Measurements from ENCODE around the gene NCOA3. TPM values are rescaled to one million over a fixed set of nuclear protein-coding genes. Genes with fewer than 3 reads are reported as not detected.

Gene NCOA3
- polyA plus RNA-seq, 5 donors = 25.8 to 41.9 (median 39.2) TPM

DNA sequence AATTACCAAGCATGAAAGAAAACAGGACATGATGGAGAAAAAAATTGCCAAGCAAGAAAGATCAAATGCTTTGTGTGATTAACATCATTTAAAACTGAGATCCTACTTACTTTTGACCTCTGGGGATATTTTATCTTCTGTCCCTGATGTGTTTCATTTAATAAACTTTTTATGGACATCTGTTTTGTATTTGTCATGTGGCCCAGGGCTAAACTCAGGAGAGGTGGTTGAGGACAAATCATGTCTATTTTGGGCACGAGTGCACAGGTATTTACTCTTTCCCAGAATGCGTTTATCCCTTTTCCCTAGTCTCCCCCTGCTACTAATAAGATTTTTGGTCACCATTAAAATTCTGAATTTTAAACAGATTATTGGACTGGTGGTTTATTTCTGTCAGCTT, 128.2 kb downstream of the NCOA3 start:
- DNase-seq = no peak

DNA sequence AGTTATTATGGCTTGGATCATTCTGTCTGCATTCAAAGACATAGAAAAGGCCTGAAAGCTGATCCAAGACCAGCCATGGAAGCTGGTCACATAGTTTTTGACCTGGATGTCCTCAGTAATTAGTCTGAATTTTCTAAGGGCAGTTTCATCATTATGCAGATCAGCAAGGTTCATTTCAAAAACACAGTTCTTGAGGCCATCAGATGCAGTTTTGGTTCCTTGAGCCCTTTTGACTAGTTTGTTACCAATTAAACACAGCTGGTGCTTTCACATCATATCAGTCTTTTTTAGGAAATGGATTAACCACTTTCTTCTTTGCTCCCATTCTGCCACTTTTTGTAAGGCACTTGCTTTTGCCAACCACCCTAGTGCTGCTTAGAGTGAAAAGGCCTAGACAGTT, 129.4 kb downstream of the NCOA3 start:
- no peak for DNase-seq

DNA sequence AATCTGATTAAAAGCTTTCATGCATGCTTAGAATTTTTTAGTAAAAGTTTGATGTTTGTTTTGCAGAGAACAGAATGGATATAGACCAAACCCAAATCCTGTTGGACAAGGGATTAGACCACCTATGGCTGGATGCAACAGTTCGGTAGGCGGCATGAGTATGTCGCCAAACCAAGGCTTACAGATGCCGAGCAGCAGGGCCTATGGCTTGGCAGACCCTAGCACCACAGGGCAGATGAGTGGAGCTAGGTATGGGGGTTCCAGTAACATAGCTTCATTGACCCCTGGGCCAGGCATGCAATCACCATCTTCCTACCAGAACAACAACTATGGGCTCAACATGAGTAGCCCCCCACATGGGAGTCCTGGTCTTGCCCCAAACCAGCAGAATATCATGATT, 133.6 kb downstream of the NCOA3 start:
- no peak for DNase-seq

DNA sequence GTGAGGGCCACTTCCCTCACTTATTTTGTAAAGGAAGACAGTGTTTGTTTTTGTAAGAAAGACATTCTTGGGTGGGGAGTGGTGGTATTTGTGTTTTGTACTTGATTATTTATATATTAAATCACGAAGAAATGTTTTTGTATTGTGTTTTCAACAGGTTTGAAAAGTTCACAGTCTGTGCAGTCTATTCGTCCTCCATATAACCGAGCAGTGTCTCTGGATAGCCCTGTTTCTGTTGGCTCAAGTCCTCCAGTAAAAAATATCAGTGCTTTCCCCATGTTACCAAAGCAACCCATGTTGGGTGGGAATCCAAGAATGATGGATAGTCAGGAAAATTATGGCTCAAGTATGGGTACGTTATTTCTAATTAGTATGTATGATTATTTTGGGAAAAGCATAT, 137.2 kb downstream of the NCOA3 start:
- DNase-seq = no peak

DNA sequence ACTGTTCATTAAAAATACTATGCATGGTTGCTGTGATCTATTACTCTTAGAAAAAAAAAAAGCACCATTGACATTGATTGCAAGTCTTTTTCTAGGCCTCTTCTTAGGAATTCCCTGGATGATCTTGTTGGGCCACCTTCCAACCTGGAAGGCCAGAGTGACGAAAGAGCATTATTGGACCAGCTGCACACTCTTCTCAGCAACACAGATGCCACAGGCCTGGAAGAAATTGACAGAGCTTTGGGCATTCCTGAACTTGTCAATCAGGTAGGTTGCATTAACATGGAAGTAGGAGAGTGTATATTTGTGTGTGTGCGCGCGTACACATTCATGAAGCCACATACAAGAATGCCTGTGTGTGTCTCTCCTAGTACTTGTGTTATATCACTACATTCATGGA, 140.4 kb downstream of the NCOA3 start:
- no peak for DNase-seq

DNA sequence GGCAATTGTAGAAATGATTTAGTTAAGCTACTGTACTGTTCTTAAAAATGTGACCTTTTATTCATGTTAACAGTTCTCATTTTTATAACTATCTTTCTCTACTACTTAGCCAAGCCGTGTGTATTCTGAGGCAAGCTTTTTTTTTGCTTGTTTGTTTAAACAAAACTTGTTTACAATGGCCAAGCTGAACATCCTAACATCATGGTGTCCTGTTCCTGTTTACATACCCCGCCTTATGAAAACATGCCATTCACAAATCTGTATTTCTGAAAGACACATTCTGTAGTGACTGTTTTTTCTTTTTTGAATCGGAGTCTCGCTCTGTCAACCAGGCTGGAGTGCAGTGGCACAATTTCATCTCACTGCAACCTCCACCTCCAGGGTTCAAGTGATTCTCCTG, 140.9 kb downstream of the NCOA3 start:
- DNase-seq = no peak

DNA sequence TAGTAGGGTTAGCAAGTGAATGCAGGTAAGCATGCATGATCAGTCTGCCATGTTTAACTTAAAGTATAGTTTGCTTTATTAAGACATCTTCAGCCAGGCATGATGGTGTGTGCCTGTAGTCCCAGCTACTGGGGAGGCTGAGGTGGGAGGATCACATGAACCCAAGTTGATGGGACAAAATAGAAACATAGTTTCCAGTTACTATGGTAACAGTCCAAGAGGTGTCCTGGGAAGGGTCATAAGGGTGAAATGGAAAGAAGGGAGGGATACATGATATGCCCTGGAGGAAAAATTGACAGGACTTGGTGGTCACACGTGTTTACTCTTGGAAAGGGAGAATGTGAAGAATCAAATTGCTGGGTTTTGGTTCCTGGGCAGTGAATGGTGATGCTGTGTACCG, 143.9 kb downstream of the NCOA3 start:
- DNase-seq = no peak

DNA sequence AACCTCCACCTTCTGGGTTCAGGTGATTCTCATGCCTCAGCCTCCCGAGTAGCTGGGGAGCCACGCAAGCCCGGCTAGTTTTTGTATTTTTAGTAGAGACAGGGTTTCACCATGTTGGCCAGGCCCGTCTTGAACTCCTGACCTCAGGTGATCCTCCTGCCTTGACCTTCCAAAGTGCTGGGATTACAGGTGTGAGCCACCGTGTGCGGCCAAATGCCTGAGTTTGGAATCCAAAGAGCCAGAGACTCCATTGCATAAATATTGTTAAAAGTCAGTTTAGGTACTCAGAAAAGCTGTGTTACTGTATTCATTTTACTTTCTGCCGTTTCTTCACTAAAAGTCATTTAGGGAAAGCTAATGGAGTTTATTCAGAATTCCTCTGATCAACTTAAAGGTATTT, 146.3 kb downstream of the NCOA3 start:
- no peak for DNase-seq

DNA sequence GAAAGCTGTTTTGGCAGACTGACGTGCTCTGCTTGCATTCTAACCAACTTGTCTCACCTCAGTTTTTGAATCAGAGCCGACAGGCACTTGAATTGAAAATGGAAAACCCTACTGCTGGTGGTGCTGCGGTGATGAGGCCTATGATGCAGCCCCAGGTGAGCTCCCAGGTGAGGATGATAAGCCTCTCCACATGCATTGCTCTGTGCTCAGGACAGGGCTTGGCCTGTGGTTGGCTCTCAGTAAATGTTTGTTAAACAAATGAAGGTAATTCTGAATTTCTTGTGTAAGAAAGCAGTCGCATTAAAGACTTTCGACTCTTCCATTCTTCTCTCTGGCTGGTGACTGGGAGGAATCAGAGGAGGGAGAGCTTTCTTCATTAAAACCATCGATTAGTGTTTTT, 147.3 kb downstream of the NCOA3 start:
- no peak for DNase-seq

DNA sequence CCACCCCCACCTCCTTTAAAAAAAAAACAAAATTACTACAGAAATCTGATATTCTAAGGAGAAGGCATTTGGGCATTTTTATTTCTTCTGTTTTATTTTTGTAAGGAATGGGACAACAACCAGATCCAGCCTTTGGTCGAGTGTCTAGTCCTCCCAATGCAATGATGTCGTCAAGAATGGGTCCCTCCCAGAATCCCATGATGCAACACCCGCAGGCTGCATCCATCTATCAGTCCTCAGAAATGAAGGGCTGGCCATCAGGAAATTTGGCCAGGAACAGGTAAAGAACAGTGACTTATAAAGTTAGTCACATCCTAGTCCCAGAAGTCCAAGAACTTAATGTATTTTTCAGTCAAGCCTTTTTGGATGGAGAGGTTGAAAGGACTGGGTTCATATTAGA, 150.6 kb downstream of the NCOA3 start:
- DNase-seq = no peak

DNA sequence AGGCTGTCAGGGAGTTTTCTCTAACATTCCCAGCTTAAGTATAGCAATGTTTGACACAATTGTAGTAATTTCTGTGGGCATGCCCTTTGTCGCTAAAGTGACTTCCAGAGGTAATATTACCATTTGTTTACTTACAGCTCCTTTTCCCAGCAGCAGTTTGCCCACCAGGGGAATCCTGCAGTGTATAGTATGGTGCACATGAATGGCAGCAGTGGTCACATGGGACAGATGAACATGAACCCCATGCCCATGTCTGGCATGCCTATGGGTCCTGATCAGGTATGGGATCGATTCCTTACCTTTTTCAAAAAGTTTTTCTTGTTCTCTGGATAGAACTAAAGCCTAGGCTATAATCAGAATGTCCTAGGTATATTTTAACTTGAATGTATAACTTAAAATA, 151.1 kb downstream of the NCOA3 start:
- DNase-seq = no peak

DNA sequence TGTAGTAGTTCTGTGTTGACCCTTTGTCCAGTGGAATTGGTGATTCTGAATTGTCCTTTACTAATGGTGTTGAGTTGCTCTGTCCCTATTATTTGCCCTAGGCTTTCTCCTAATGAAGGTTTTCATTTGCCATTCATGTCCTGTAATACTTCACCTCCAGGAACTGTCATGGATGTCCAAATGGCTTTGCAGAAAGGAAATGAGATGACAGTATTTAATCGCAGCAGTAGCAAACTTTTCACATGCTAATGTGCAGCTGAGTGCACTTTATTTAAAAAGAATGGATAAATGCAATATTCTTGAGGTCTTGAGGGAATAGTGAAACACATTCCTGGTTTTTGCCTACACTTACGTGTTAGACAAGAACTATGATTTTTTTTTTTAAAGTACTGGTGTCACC, 152.2 kb downstream of the NCOA3 start:
- no peak for DNase-seq

DNA sequence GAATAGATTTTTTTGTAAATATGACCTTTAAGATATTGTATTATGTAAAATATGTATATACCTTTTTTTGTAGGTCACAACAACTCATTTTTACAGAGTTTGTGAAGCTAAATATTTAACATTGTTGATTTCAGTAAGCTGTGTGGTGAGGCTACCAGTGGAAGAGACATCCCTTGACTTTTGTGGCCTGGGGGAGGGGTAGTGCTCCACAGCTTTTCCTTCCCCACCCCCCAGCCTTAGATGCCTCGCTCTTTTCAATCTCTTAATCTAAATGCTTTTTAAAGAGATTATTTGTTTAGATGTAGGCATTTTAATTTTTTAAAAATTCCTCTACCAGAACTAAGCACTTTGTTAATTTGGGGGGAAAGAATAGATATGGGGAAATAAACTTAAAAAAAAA, 152.7 kb downstream of the NCOA3 start:
- DNase-seq = no peak

DNA sequence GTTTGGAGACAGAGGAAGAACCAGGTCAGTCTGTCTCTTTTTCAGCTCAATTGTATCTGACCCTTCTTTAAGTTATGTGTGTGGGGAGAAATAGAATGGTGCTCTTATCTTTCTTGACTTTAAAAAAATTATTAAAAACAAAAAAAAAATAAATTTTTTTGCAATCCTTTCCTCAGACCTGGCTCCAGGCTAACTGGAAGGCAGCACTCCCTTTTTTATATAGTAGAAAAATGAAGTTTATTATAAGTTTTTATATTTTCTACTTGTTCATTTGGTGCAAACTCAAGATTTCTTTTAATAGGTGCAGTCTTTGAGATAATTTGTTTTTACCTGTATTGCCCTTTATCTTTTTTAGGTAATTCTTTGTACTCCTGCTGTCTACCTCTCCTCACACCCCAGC, 153.9 kb downstream of the NCOA3 start:
- no peak for DNase-seq

DNA sequence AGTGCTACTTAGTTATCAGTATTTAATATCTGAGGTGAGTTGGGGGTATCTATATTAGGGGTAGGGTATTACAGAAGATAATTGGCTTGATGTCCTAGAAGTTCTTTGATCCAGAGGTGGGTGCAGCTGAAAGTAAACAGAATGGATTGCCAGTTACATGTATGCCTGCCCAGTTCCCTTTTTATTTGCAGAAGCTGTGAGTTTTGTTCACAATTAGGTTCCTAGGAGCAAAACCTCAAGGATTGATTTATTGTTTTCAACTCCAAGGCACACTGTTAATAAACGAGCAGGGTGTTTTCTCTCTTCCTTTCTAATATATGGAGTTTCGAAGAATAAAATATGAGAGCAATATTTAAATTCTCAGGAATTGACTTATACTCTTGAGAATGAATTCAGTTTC, 154.6 kb downstream of the NCOA3 start:
- DNase-seq = no peak

DNA sequence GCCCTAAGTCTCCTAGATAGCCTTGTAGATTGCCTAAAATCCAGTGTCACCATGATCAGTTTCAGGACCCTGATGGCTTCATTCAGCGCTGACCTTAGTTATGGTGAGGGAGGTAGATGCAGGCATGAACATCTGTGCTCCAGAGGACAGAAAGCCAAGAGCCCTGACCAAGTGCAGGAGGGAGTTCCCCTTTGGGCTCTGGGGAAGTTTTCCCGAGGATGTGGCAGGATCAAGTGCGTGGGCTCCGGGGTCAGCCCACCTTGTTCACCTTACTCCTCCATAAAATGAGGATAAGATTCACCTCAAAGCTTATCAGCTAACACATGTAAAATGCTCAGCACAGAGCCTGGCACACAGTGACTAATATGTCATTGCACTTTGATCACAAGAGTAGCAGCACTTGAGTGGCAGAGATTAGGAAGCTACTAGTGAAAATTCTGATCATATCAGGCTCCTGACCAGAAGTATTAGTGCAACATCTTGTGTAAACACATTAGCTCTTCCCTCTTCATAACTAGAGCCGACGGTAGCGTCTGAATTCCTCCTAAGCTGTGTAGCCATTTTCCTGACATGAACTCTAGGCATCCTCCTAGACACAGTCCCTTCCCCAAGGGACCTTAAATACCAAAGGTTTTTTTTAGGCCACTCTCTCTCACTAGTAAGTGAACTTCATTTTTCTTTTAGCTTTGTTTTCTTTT, 158.4 kb downstream of the NCOA3 start:
- DNase-seq = no peak

DNA sequence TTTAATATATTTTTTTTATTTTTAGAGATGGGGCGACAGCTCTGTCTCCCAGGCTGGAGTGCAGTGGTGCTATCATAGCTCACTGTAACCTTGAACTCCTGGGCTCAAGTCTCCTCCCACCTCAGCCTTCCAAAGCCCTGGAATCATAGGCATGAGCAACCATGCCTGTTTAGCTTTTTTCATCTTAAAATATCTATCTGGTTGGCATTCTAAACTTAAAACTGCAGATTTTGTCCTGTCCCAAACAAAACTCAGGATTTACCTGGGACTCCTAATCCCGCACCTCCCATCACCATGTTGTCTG, 158.9 kb downstream of the NCOA3 start:
- no peak for DNase-seq

DNA sequence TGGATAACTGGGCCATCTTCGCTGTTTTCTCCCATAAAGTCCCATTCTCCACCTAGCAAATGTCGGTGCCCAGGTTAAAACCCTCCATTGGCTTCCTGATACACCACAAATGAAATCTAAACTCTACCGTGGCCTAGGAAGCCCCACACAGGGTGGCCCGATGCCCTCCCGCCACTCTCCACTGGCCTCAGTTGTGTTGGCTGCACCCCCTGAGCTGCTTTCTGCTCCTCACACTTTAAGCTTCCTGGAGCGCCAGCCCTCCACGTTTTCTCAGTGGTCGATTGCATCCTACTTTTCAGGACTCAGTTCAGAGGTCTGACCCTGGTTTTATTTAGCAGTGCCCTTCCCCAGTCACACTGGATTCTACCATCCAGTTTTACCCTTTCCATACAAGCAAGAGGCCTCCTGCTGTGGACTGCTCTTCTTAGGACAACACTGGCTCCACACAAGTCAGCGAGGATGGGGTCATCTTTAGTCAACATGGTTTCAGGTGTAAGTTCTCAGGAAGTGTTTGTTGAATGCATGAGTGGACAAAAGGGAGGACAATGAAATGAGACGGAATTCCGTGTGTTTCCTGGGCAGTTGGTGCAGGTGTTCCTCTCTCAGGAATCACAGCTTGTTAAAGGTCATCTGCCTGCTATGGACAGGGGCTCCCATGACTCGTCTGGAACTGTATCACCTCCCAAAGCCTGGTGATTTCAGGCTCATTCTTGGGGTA, 159.5 kb downstream of the NCOA3 start:
- DNase-seq = no peak

DNA sequence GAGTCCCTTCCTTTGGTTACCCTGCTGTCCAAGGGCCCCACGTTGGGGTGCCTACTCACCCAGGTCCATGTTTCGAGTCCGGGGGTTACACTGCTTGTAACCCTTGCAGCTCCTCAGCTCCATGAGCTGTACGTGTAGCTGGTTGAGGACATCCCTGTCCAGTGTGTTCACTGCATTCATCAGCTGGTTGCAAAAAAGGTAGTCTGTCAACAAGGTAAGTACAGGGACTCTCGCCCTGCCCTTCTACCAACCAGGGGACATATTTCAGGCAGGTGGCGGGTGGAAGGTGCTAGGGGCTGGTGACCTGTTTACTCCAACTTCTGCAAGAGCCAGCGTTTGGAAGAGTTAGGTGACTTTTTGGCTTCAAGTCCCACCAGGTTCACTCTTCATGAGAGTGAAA, 160.0 kb downstream of the NCOA3 start:
- no peak for DNase-seq

DNA sequence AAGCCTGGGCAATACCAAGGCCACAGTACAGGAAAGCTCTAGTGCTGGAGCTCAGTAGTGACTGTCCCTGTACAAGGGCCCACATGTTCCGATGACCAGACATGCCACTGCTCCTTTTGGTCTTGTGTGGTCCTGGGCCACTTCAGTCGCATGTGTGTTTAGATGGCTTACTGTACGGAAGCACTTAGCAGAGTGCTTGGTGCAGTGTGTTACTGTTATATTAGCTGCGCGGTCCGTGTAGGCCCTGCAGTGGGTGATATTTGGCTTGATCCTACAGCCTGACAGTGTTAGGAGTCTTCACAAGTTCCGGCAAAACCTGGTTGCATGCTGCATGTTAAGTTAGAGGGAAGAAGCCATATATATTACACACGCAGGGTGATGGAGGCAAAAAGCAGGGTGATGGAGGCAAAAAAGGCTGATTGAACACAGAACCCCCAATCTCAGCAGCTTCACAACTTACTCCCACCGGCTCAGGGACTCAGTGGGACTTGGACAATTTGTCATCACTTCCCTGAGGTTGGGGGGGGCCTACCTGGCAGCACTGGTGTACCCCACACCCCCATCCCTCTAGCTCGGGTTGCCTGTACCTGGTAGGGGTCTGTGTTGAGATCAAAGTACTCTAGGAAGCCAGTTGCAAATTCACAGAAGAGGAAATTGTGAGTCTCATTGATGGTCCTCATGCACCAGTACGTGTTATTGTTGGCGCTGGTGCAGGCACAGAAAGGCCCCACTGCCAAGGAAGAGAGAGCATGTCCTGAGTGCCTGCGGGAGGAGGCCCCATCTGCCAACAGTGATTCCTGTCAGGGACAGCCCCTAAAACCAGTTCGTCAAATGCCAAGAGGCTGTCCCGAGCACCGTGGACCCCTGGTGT, 161.0 kb downstream of the NCOA3 start:
- DNase-seq = no peak

DNA sequence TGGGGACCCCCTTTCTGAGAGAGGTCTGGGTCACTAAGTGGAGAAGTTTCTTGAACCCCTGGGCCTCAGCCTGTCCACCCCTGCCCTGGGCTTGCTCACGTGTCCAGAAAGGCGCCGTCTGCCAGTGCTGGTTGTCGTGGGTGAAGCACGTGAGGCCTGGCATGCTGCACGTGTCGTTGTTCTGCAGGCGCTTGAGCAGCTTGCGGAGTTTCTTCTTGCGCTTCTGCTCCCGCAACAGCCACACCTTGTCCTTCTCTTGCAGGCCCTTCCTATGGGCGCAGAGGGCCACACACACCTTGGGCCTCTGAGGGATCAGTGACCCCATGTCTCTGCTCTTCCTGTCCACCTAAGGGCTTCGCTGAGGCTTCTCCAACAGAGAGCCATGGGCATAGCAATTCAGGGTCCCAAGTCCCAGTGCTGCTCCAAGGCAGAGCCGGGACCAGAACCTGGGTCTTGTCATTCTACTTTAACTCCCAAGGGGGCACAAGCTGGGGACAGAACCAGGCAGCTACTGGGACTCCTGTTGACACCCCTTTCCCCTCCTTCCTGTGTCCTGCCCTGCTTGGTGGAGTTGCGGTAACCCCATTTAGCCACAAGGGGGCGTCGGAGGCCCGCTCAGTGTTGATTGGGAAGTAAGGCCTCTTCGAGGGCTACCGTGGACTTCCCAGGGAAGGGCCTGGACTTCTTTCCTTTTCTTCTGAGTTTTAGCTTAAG, 161.8 kb downstream of the NCOA3 start:
- peak; percentile 60 to 69 for DNase-seq

DNA sequence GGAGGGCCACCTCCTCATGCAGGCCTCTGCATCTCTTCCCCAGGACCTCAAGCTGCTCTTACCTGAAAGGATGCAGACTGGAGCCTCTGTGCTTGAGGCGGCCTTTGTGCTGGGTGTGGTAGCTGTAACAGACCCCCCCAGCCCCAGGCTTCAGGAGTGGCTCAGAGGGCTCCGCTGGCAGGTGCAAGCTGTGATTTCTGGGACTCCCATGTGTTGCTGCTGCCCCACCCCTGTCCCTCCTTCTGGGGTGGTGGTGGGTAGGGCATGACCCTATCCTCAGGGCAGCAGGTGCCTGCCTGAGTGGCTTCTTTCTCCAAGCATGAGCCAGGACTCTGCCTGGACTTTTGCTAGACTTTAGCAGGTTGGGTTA, 162.4 kb downstream of the NCOA3 start:
- DNase-seq = no peak

DNA sequence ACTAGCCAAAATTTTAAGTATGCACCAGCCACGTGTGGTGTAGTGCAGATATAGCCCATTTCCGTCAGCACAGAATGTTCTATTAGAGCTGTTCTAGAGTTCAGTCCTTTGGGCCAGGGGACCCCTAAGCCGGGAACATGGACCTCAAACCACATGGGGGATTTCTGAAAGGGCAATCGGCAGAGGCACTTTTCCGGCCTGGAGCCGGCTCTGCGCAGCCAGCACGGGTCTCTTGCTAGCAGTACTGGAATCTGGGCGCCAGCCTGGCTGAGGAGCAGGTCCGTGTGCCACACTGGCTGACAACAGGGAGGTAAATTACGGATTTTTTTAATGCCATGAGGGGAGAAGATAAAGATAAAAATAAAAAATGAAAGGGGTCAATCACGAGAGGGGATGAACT, 163.1 kb downstream of the NCOA3 start:
- no peak for DNase-seq

Data from right lung (tissue), 5 donors.